Measurements from ENCODE around the gene MAST3. TPM values are rescaled to one million over a fixed set of nuclear protein-coding genes. Genes with fewer than 3 reads are reported as not detected.
A peak's percentile ranks its signal among the peaks of the same experiment; 100 is the strongest.

MAST3 gene
- total RNA-seq, 4 donors from 2014 or later: 27.2 to 53.5 (median 32.7) TPM

- H3K36me3 ChIP-seq: peaks cover 0 to 26% (median 11%) of the 10 kb centered on the region in 4 donors
- TF ChIP-seq CTCF (IDR thresholded peaks at IDR 0.05) (no peak), POLR2A (IDR thresholded peaks at IDR 0.05) (no peak), EP300 (IDR thresholded peaks at IDR 0.05; ENCODE audit: low read depth) (peak; percentile 42)
- intact Hi-C loops (cut with DNase I; ENCODE audit: low total_unique reads) (no loop called here), in situ Hi-C loops (cut with MboI; ENCODE audit: low pct_ligation_motif_present in 1 of 4, low pct_unique_long_range_greater_than_20kb in 1 of 4, low sequenced_read_pairs in 3 of 4) (no loop called here)
- peaks cover 0 to 18% (median 11%) of the 10 kb centered on the region in 4 donors for H3K4me1 ChIP-seq
- DNase-seq: peak; percentile 79
- 66 to 80% methylated on average over 2 to 18 of the region's 18 CpGs for WGBS, 2 donors (ENCODE audit: low coverage in 1 of 2)
- H3K9me3 ChIP-seq: no peaks in the 10 kb centered on the region
- H3K4me3 ChIP-seq: no peak overlapping the region
- H3K27ac ChIP-seq: peak overlapping the region; percentile 60 to 82 (median 74)
- H3K27me3 ChIP-seq: no peaks in the 10 kb centered on the region
Measured at GRCh38 chr19:18135712-18136584, 38.4 kb downstream of the MAST3 start.

DNA sequence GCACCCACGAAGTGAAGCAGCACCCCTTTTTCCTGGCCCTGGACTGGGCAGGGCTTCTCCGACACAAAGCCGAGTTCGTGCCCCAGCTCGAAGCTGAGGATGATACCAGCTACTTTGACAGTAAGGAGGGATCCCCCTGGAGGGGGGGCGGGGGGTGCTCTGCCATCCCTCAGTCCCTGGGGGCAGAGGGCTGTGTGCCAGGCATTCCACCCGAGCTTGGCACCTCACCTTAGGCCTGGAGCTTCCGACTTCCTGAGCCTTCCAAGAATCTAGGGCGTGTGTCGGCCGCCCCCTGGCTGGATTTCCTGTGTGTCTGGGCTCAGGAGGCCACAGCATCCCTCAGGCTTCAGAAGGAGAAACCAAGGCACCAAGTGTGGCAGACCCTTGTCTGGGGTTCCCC lies 39.7 kb downstream of the MAST3 start:
- H3K4me3 ChIP-seq: no peak overlapping the region
- peaks cover 0 to 18% (median 11%) of the 10 kb centered on the region in 4 donors for H3K4me1 ChIP-seq
- in situ Hi-C loops (cut with MboI; ENCODE audit: low pct_ligation_motif_present in 1 of 4, low pct_unique_long_range_greater_than_20kb in 1 of 4, low sequenced_read_pairs in 3 of 4): no loop called here
- H3K27ac ChIP-seq: no peak overlapping the region
- WGBS, 2 donors (ENCODE audit: low coverage in 1 of 2): 55% methylated on average over 5 of the region's 11 CpGs; no CpG with 5 or more reads in 1 of the 2 donors
- intact Hi-C loops (cut with DNase I; ENCODE audit: low total_unique reads): no loop called here
- no peak for TF ChIP-seq CTCF (IDR thresholded peaks at IDR 0.05)
- no peak for TF ChIP-seq POLR2A (IDR thresholded peaks at IDR 0.05)
- TF ChIP-seq POLR2AphosphoS5 (IDR thresholded peaks at IDR 0.05): no peak
- TF ChIP-seq EP300 (IDR thresholded peaks at IDR 0.05; ENCODE audit: low read depth): no peak
- H3K36me3 ChIP-seq: peaks cover 0 to 27% (median 13%) of the 10 kb centered on the region in 4 donors
- H3K27me3 ChIP-seq: no peaks in the 10 kb centered on the region
- H3K9me3 ChIP-seq: no peaks in the 10 kb centered on the region
- no peak for DNase-seq

DNA sequence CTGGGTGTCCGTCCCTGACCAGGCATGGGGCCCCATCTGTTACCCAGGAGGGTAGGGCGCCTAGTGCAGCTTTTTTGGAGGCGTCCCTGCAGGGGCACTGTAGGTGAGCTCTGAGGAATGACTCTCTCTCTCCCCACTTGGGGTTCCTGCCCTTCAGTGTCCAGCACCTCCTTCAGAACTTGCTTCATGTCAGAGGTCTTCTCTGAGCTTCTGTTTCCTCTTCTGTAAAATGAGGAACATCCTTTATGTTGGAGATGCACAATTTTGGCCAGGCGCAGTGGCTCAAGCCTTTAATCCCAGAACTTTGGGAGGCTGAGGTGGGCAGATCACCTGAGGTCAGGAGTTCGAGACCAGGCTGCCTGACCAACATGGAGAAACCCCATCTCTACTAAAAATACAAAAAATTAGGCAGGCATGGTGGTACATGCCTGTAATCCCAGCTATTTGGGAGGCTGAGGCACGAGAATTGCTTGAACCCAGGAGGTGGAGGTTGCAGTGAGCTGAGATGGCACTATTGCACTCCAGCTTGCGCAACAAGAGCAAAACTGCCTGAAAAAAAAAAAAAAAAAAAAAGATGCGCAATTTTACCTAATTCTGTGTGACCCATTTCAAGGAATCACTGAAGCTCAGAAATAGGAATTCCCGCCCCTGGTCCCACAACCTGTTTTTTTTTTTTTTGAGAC lies 40.2 kb downstream of the MAST3 start:
- in situ Hi-C loops (cut with MboI; ENCODE audit: low pct_ligation_motif_present in 1 of 4, low pct_unique_long_range_greater_than_20kb in 1 of 4, low sequenced_read_pairs in 3 of 4) (no loop called here), intact Hi-C loops (cut with DNase I; ENCODE audit: low total_unique reads) (no loop called here)
- no peak for TF ChIP-seq POLR2A (IDR thresholded peaks at IDR 0.05)
- no peak for TF ChIP-seq EP300 (IDR thresholded peaks at IDR 0.05; ENCODE audit: low read depth)
- no peak for TF ChIP-seq POLR2AphosphoS5 (IDR thresholded peaks at IDR 0.05)
- no peak for TF ChIP-seq CTCF (IDR thresholded peaks at IDR 0.05)
- no peaks in the 10 kb centered on the region for H3K27me3 ChIP-seq
- WGBS, 2 donors (ENCODE audit: low coverage in 1 of 2): 88 to 92% methylated on average over 4 to 9 of the region's 9 CpGs
- peaks cover 0 to 18% (median 11%) of the 10 kb centered on the region in 4 donors for H3K4me1 ChIP-seq
- no peak overlapping the region for H3K4me3 ChIP-seq
- no peak overlapping the region for H3K27ac ChIP-seq
- peaks cover 0 to 31% (median 11%) of the 10 kb centered on the region in 4 donors for H3K36me3 ChIP-seq
- no peaks in the 10 kb centered on the region for H3K9me3 ChIP-seq
- no peak for DNase-seq

GRCh38 chr19:18140473-18140872 lies 42.9 kb downstream of the MAST3 start:
- peaks cover 0 to 50% (median 18%) of the 10 kb centered on the region in 4 donors for H3K36me3 ChIP-seq
- in situ Hi-C loops (cut with MboI; ENCODE audit: low pct_ligation_motif_present in 1 of 4, low pct_unique_long_range_greater_than_20kb in 1 of 4, low sequenced_read_pairs in 3 of 4): no loop called here

More at GRCh38 chr19:18140473-18140872, 42.9 kb downstream of the MAST3 start:
- no peak overlapping the region for H3K27ac ChIP-seq
- intact Hi-C loops (cut with DNase I; ENCODE audit: low total_unique reads): no loop called here
- DNase-seq: no peak
- H3K27me3 ChIP-seq: no peaks in the 10 kb centered on the region
- no peaks in the 10 kb centered on the region for H3K9me3 ChIP-seq
- H3K4me1 ChIP-seq: peaks cover 0 to 17% (median 7%) of the 10 kb centered on the region in 4 donors
- whole genome bisulfite sequencing, 2 donors (ENCODE audit: low coverage in 1 of 2): 90 to 97% methylated on average over 1 of the region's 1 CpG
- no peak overlapping the region for H3K4me3 ChIP-seq
- TF ChIP-seq CTCF (IDR thresholded peaks at IDR 0.05): no peak
- no peak for TF ChIP-seq POLR2A (IDR thresholded peaks at IDR 0.05)
- TF ChIP-seq EP300 (IDR thresholded peaks at IDR 0.05; ENCODE audit: low read depth): no peak
- TF ChIP-seq POLR2AphosphoS5 (IDR thresholded peaks at IDR 0.05): no peak

Measured in transverse colon (tissue), 4 donors.